ENCODE measurements around the gene GOLGA8A.
"Not testable (repeated sequence)": the region's sequence is repeated elsewhere in the genome, so short reads cannot be mapped to it uniquely, and the experiment has no call there.

DNA sequence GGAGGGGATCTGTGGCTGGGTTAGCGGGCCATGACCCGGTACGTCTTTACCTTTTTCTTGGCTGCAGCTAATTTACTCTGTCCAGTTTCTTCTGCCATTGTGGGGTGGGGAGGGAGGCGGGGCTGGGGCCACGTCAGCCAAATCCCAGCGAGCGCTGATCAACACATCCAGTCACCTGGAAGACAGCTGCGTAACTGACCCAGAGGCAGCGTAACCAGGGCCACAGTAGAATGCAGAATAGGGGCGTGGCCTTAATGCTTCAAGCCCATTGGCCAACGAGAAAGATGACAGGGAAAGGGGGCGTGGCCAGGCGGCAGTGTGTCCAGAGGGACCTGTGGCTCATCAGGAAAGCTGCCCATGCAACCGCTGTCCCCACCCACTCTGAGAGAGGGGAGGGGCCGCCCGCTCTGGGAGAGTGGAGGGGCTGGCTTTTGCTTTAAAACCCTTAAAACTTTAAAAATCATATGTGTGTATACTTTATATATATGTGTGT is 48.0 kb downstream of the GOLGA8A start:
- not testable (repeated sequence) for TF ChIP-seq CTCF (IDR thresholded peaks at IDR 0.05 in 4 of 5, conservative IDR thresholded peaks at IDR 0.05 in 1 of 5); POLR2A (IDR thresholded peaks at IDR 0.05)
